ENCODE data around the gene PATJ.

Gene PATJ

DNA sequence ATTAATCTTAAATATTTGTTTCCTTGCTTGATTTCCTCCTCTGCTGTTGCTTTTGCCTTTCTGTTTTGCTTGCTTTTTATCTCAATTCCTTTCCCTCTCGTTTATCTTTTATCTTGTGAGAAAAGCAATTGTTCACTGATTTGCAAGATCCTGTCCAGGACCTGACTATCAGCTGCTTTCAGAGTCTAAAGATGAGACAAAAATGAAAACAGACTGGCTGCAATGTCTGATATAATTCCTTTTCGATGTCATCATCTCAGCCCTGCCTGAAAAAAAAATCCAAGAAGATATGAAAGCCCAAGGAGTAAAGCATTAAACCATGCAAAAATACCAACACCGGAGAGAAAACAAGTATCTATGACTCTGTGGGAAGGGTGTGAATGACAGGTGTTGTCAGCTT lies 225.5 kb downstream of the PATJ start:
- no peak overlapping the region for H4K8ac ChIP-seq (ENCODE audit: low read length)
- no peak overlapping the region for H3K23ac ChIP-seq (ENCODE audit: low read length in 2 of 2)
- no peak overlapping the region for H3K14ac ChIP-seq (ENCODE audit: low read length in 2 of 2)
- H2BK15ac ChIP-seq (ENCODE audit: low read depth, poor library complexity, severe bottlenecking): no peak overlapping the region
- H3K9me3 ChIP-seq (ENCODE audit: control insufficient read depth, low read length): no peaks in the 10 kb centered on the region
- no peak overlapping the region for H2BK12ac ChIP-seq (ENCODE audit: low read length in 2 of 2)
- H2AFZ ChIP-seq (ENCODE audit: low read depth, low read length): no peak overlapping the region
- H4K91ac ChIP-seq (ENCODE audit: low read length): no peak overlapping the region
- H3K27ac ChIP-seq (ENCODE audit: low read length, poor library complexity, severe bottlenecking): peak overlapping the region; percentile 32
- no peak overlapping the region for H3K4me2 ChIP-seq (ENCODE audit: low read length, poor library complexity, severe bottlenecking)
- H2AK5ac ChIP-seq (ENCODE audit: low read length, severe bottlenecking): no peak overlapping the region
- H2BK5ac ChIP-seq (ENCODE audit: low read depth, low read length, poor library complexity, severe bottlenecking): no peak overlapping the region
- H3K18ac ChIP-seq (ENCODE audit: low read depth in 1 of 2, low read length in 2 of 2): no peak overlapping the region
- H3K4ac ChIP-seq (ENCODE audit: low read depth in 1 of 2, low read length in 2 of 2): no peak overlapping the region
- no peak overlapping the region for H2BK120ac ChIP-seq (ENCODE audit: low read depth, low read length)
- H3K4me3 ChIP-seq (ENCODE audit: insufficient read depth in 1 of 2, low read depth in 1 of 2, low read length in 2 of 2): no peak overlapping the region
- no peaks in the 10 kb centered on the region for H3K79me1 ChIP-seq (replicated peaks; ENCODE audit: low read length, poor library complexity, severe bottlenecking)
- H3K36me3 ChIP-seq (ENCODE audit: control insufficient read depth in 1 of 2, insufficient read depth in 2 of 2, low read depth in 1 of 2, low read length in 2 of 2): no peaks in the 10 kb centered on the region
- no peak for DNase-seq
- H3K4me1 ChIP-seq (ENCODE audit: control insufficient read depth, insufficient read depth, low read depth, low read length): peaks cover 2% of the 10 kb centered on the region
- WGBS: 44% methylated on average over 2 of the region's 3 CpGs
- no peaks in the 10 kb centered on the region for H3K27me3 ChIP-seq (ENCODE audit: control insufficient read depth in 1 of 2, insufficient read depth in 1 of 2, low read length in 2 of 2)
- peak overlapping the region; percentile 3 for H3K9ac ChIP-seq (ENCODE audit: low read length)

DNA sequence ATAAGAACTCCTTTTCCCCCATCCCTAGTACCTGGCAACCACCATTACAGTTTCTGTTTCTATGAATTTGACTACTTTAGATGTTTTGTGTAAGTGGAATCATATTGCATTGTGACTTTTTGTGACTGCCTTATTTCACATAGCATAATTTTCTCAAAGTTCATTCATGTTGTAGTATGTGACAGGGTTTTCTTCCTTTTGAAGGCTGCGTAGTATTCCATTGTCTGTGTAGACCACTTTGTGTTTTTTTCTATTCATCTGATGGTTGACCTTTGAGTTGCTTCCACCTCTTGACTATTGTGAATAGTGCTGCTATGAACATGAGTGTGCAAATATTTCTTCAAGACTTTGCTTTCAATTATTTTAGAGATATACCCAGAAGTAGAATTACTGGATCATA lies 226.6 kb downstream of the PATJ start:
- Histone ChIP-seq H4K8ac (ENCODE audit: low read length) (no peak overlapping the region), H2BK120ac (ENCODE audit: low read depth, low read length) (no peak overlapping the region), H3K14ac (ENCODE audit: low read length in 2 of 2) (no peak overlapping the region), H3K9me3 (ENCODE audit: control insufficient read depth, low read length) (no peaks in the 10 kb centered on the region), H2AK5ac (ENCODE audit: low read length, severe bottlenecking) (no peak overlapping the region), H2BK12ac (ENCODE audit: low read length in 2 of 2) (no peak overlapping the region), H3K36me3 (ENCODE audit: control insufficient read depth in 1 of 2, insufficient read depth in 2 of 2, low read depth in 1 of 2, low read length in 2 of 2) (no peaks in the 10 kb centered on the region), H2BK5ac (ENCODE audit: low read depth, low read length, poor library complexity, severe bottlenecking) (no peak overlapping the region), H3K9ac (ENCODE audit: low read length) (no peak overlapping the region), H3K4me3 (ENCODE audit: insufficient read depth in 1 of 2, low read depth in 1 of 2, low read length in 2 of 2) (no peak overlapping the region), H3K23ac (ENCODE audit: low read length in 2 of 2) (no peak overlapping the region), H3K27me3 (ENCODE audit: control insufficient read depth in 1 of 2, insufficient read depth in 1 of 2, low read length in 2 of 2) (no peaks in the 10 kb centered on the region), H3K4me2 (ENCODE audit: low read length, poor library complexity, severe bottlenecking) (no peak overlapping the region), H3K79me1 (replicated peaks; ENCODE audit: low read length, poor library complexity, severe bottlenecking) (no peaks in the 10 kb centered on the region), H3K18ac (ENCODE audit: low read depth in 1 of 2, low read length in 2 of 2) (no peak overlapping the region), H3K27ac (ENCODE audit: low read length, poor library complexity, severe bottlenecking) (no peak overlapping the region), H3K4ac (ENCODE audit: low read depth in 1 of 2, low read length in 2 of 2) (no peak overlapping the region), H4K91ac (ENCODE audit: low read length) (no peak overlapping the region), H2AFZ (ENCODE audit: low read depth, low read length) (no peak overlapping the region), H2BK15ac (ENCODE audit: low read depth, poor library complexity, severe bottlenecking) (no peak overlapping the region), H3K4me1 (ENCODE audit: control insufficient read depth, insufficient read depth, low read depth, low read length) (peaks cover 2% of the 10 kb centered on the region)
- no peak for DNase-seq
- WGBS: no CpG with 5 or more reads among the region's 1 CpG

DNA sequence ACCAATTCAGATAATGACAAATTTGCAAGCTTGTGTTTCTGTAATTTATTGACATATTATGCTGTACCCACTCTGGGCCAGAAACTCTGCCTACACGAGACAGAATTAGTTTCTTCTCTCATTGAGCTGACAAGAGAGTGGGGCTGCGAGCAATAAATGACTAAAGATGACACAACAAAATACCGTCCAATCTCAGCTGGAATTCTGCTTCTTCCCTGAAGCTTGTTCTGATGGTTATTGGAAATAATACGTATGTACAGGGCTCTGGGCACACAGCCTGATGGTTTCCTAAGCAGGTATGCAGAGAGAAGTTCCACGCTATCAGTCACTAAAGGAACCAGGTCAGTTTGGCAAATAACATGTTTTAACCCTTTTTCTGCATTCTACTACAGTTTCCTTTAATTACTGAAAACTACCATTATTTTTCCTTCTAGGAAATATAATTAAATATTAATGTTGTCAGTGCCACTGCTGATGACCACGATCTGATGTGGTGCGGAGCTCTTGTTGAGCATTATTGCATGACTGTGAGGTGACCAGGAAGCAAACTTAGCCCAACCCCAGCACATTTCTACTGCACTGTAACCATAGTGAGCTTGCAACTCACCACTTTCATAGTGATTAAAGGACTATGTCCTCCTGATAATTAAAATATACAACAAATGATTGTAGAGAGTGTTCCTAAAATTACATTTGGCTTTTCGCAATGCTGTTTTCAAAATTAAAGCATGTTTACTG lies 231.0 kb downstream of the PATJ start:
- H4K91ac ChIP-seq (ENCODE audit: low read length): no peak overlapping the region
- no peak overlapping the region for H3K14ac ChIP-seq (ENCODE audit: low read length in 2 of 2)
- 88% methylated on average over 7 of the region's 8 CpGs for WGBS
- H3K18ac ChIP-seq (ENCODE audit: low read depth in 1 of 2, low read length in 2 of 2): no peak overlapping the region
- no peaks in the 10 kb centered on the region for H3K4me1 ChIP-seq (ENCODE audit: control insufficient read depth, insufficient read depth, low read depth, low read length)
- H3K23ac ChIP-seq (ENCODE audit: low read length in 2 of 2): no peak overlapping the region
- no peaks in the 10 kb centered on the region for H3K36me3 ChIP-seq (ENCODE audit: control insufficient read depth in 1 of 2, insufficient read depth in 2 of 2, low read depth in 1 of 2, low read length in 2 of 2)
- no peak overlapping the region for H2BK5ac ChIP-seq (ENCODE audit: low read depth, low read length, poor library complexity, severe bottlenecking)
- H3K79me1 ChIP-seq (replicated peaks; ENCODE audit: low read length, poor library complexity, severe bottlenecking): no peaks in the 10 kb centered on the region
- no peak overlapping the region for H3K4ac ChIP-seq (ENCODE audit: low read depth in 1 of 2, low read length in 2 of 2)
- H2BK12ac ChIP-seq (ENCODE audit: low read length in 2 of 2): no peak overlapping the region
- H3K4me3 ChIP-seq (ENCODE audit: insufficient read depth in 1 of 2, low read depth in 1 of 2, low read length in 2 of 2): no peak overlapping the region
- no peak overlapping the region for H4K8ac ChIP-seq (ENCODE audit: low read length)
- H3K27ac ChIP-seq (ENCODE audit: low read length, poor library complexity, severe bottlenecking): no peak overlapping the region
- no peak for DNase-seq
- no peak overlapping the region for H3K4me2 ChIP-seq (ENCODE audit: low read length, poor library complexity, severe bottlenecking)
- H2AK5ac ChIP-seq (ENCODE audit: low read length, severe bottlenecking): no peak overlapping the region
- H3K27me3 ChIP-seq (ENCODE audit: control insufficient read depth in 1 of 2, insufficient read depth in 1 of 2, low read length in 2 of 2): no peaks in the 10 kb centered on the region
- no peaks in the 10 kb centered on the region for H3K9me3 ChIP-seq (ENCODE audit: control insufficient read depth, low read length)
- H2BK15ac ChIP-seq (ENCODE audit: low read depth, poor library complexity, severe bottlenecking): no peak overlapping the region
- H3K9ac ChIP-seq (ENCODE audit: low read length): no peak overlapping the region
- H2BK120ac ChIP-seq (ENCODE audit: low read depth, low read length): no peak overlapping the region
- no peak overlapping the region for H2AFZ ChIP-seq (ENCODE audit: low read depth, low read length)

DNA sequence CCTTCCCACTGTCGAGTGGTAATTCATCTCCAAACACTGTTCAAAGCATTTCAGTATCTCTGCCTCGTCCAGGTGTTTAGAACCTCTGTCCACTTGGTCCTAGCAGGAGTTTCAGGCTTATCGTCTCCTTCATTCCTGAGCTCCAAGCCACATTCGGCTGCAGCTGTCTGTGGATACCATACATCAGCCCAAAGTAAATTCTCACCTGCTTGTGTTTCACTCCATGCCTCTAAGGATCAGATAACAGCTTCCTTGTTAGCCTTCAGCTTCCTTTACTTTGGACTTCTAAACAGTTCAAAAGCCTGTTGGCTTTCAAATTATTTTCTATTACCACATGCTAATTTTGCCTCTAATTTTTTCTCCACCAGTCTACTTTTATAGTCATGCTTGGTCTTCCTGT lies 233.4 kb downstream of the PATJ start:
- no peak overlapping the region for H3K18ac ChIP-seq (ENCODE audit: low read depth in 1 of 2, low read length in 2 of 2)
- H3K27ac ChIP-seq (ENCODE audit: low read length, poor library complexity, severe bottlenecking): no peak overlapping the region
- no peaks in the 10 kb centered on the region for H3K36me3 ChIP-seq (ENCODE audit: control insufficient read depth in 1 of 2, insufficient read depth in 2 of 2, low read depth in 1 of 2, low read length in 2 of 2)
- no peaks in the 10 kb centered on the region for H3K9me3 ChIP-seq (ENCODE audit: control insufficient read depth, low read length)
- H2BK5ac ChIP-seq (ENCODE audit: low read depth, low read length, poor library complexity, severe bottlenecking): no peak overlapping the region
- H4K91ac ChIP-seq (ENCODE audit: low read length): no peak overlapping the region
- no peak overlapping the region for H2BK12ac ChIP-seq (ENCODE audit: low read length in 2 of 2)
- no peak overlapping the region for H3K4ac ChIP-seq (ENCODE audit: low read depth in 1 of 2, low read length in 2 of 2)
- no peak overlapping the region for H3K4me3 ChIP-seq (ENCODE audit: insufficient read depth in 1 of 2, low read depth in 1 of 2, low read length in 2 of 2)
- H3K14ac ChIP-seq (ENCODE audit: low read length in 2 of 2): no peak overlapping the region
- DNase-seq: no peak
- H3K4me2 ChIP-seq (ENCODE audit: low read length, poor library complexity, severe bottlenecking): no peak overlapping the region
- no peak overlapping the region for H2BK15ac ChIP-seq (ENCODE audit: low read depth, poor library complexity, severe bottlenecking)
- no peak overlapping the region for H4K8ac ChIP-seq (ENCODE audit: low read length)
- H2BK120ac ChIP-seq (ENCODE audit: low read depth, low read length): no peak overlapping the region
- H2AK5ac ChIP-seq (ENCODE audit: low read length, severe bottlenecking): no peak overlapping the region
- WGBS: 64% methylated on average over 4 of the region's 4 CpGs
- H3K9ac ChIP-seq (ENCODE audit: low read length): no peak overlapping the region
- H3K79me1 ChIP-seq (replicated peaks; ENCODE audit: low read length, poor library complexity, severe bottlenecking): no peaks in the 10 kb centered on the region
- H3K23ac ChIP-seq (ENCODE audit: low read length in 2 of 2): no peak overlapping the region
- no peaks in the 10 kb centered on the region for H3K4me1 ChIP-seq (ENCODE audit: control insufficient read depth, insufficient read depth, low read depth, low read length)
- H2AFZ ChIP-seq (ENCODE audit: low read depth, low read length): no peak overlapping the region
- H3K27me3 ChIP-seq (ENCODE audit: control insufficient read depth in 1 of 2, insufficient read depth in 1 of 2, low read length in 2 of 2): no peaks in the 10 kb centered on the region

Data from mesenchymal stem cell (in vitro differentiated cells and primary cell).